Spleen (tissue), 3 donors: ENCODE data around the gene ELF2.

Experiments used
- POLR2A ChIP-seq, 3 donors: fragments of 450-650 bp; IDR thresholded peaks; one replicate each; pipeline ENCODE4 v1.5.1; 2017; ENCODE audit warnings: antibody characterized with exemption in 3 of 3, mild to moderate bottlenecking in 1 of 3
- POLR2AphosphoS5 ChIP-seq, 3 donors: sonication (generic); formaldehyde crosslinking; IDR thresholded peaks; one replicate each; pipeline ENCODE4 v1.5.1; 2017; ENCODE audit warnings: antibody characterized with exemption in 3 of 3

- no peak for TF ChIP-seq POLR2A (IDR thresholded peaks at IDR 0.05)
- TF ChIP-seq POLR2AphosphoS5 (IDR thresholded peaks at IDR 0.05) = no peak
Observed at GRCh38 chr4:139118365-139118764, 58.7 kb downstream of the ELF2 start.
